HEK293 (cell line): ENCODE measurements around the gene HSPB8.

Experiments
- CTCF ChIA-PET: fragments of 350-600 bp; formaldehyde crosslinking; extraction: SDS; loops from one replicate; lab custom pipeline; 2021; ENCODE audit warnings: antibody characterized with exemption; lab: Yijun Ruan, JAX
- POLR2A ChIA-PET: fragments of 300-600 bp; formaldehyde crosslinking; extraction: SDS; loops from one replicate; lab custom pipeline; 2020; ENCODE audit warnings: antibody characterized with exemption, inconsistent platforms; lab: Yijun Ruan, JAX
- H3K27ac ChIP-seq: fragments of 200-500 bp; sonication (Bioruptor generic); 2 replicates; pipeline ENCODE4 v1.5.1; 2014; ENCODE audit warnings: low read depth, low read length, control low read depth, inconsistent platforms; ENCODE audit errors: extremely low read depth
- H3K36me3 ChIP-seq, 2 experiments: fragments of 200-500 bp in 1 of 2; sonication (Bioruptor generic) in 1 of 2; 1 replicate in 1 of 2; 2 replicates in 1 of 2; pipeline ENCODE4 v1.5.1; 2014 to 2017; ENCODE audit warnings: inconsistent platforms in 2 of 2, low read length in 2 of 2; ENCODE audit not compliant: control insufficient read depth in 2 of 2, insufficient read depth in 1 of 2
- H3K4me1 ChIP-seq: fragments of 200-500 bp; sonication (Bioruptor generic); 2 replicates; pipeline ENCODE4 v1.5.1; 2014; ENCODE audit warnings: mild to moderate bottlenecking, low read length, inconsistent platforms; ENCODE audit not compliant: control insufficient read depth, insufficient read depth
- H3K4me3 ChIP-seq: 2 replicates; pipeline ENCODE4 v1.5.1; 2011; ENCODE audit warnings: low read depth, mild to moderate bottlenecking, control low read depth, low read length, moderate library complexity
- H3K9me3 ChIP-seq: fragments of 200-500 bp; sonication (Bioruptor generic); 2 replicates; pipeline ENCODE4 v1.5.1; 2014; ENCODE audit warnings: low read depth, low read length, inconsistent platforms; ENCODE audit not compliant: control insufficient read depth, insufficient read depth
- HOXA7 ChIP-seq: sonication (generic); formaldehyde crosslinking; IDR thresholded peaks from 2 replicates; pipeline ENCODE4 v1.8.1; 2022; ENCODE audit warnings: missing genetic modification reagents, borderline replicate concordance
- MEIS1 ChIP-seq: sonication (generic); formaldehyde crosslinking; IDR thresholded peaks from 2 replicates; pipeline ENCODE4 v1.8.1; 2022; ENCODE audit warnings: missing genetic modification reagents, mild to moderate bottlenecking, borderline replicate concordance
- MZF1 ChIP-seq: fragments of 450-650 bp; formaldehyde crosslinking; IDR thresholded peaks from 2 replicates; pipeline ENCODE4 v1.5.1; 2017; ENCODE audit warnings: missing biosample characterization, missing genetic modification characterization, borderline replicate concordance
- SCRT1 ChIP-seq: fragments of 450-650 bp; formaldehyde crosslinking; IDR thresholded peaks from 2 replicates; pipeline ENCODE4 v1.5.1; 2016; ENCODE audit warnings: missing biosample characterization, missing genetic modification characterization, borderline replicate concordance
- WT1 ChIP-seq: fragments of 450-650 bp; formaldehyde crosslinking; IDR thresholded peaks from 2 replicates; pipeline ENCODE4 v1.5.1; 2016; ENCODE audit warnings: missing biosample characterization, missing genetic modification characterization
- ZNF302 ChIP-seq: fragments of 450-650 bp; formaldehyde crosslinking; IDR thresholded peaks from 2 replicates; pipeline ENCODE4 v1.5.1; 2016; ENCODE audit warnings: missing biosample characterization, missing genetic modification characterization, low read depth
- ZNF335 ChIP-seq: fragments of 450-650 bp; formaldehyde crosslinking; conservative IDR thresholded peaks from 2 replicates; pipeline ENCODE4 v1.5.1; 2016; ENCODE audit warnings: missing biosample characterization, missing genetic modification characterization
- ZNF585B ChIP-seq: fragments of 450-650 bp; formaldehyde crosslinking; IDR thresholded peaks from 2 replicates; pipeline ENCODE4 v1.5.1; 2016; ENCODE audit warnings: missing biosample characterization, missing genetic modification characterization
- ZNF596 ChIP-seq: fragments of 450-650 bp; IDR thresholded peaks from 2 replicates; pipeline ENCODE4 v1.5.0; 2018; ENCODE audit warnings: missing biosample characterization, mild to moderate bottlenecking, missing genetic modification characterization, moderate library complexity
- ZNF677 ChIP-seq: fragments of 450-650 bp; IDR thresholded peaks from 2 replicates; pipeline ENCODE4 v1.5.0; 2018; ENCODE audit warnings: missing biosample characterization, mild to moderate bottlenecking, missing genetic modification characterization, moderate library complexity
- ZNF777 ChIP-seq: fragments of 450-650 bp; formaldehyde crosslinking; IDR thresholded peaks from 2 replicates; pipeline ENCODE4 v1.5.1; 2017; ENCODE audit warnings: missing biosample characterization, missing genetic modification characterization, borderline replicate concordance
- TF ChIP-seq, protein P1 (sequence below): fragments of 450-650 bp; IDR thresholded peaks from 2 replicates; pipeline ENCODE4 v1.5.1; 2018; ENCODE audit warnings: missing biosample characterization, missing genetic modification characterization
- TF ChIP-seq, protein P2 (sequence below): fragments of 450-650 bp; formaldehyde crosslinking; IDR thresholded peaks from 2 replicates; pipeline ENCODE4 v1.5.1; 2016; ENCODE audit warnings: missing biosample characterization, missing genetic modification characterization
- TF ChIP-seq, protein P3 (sequence below): fragments of 450-650 bp; formaldehyde crosslinking; IDR thresholded peaks from 2 replicates; pipeline ENCODE4 v1.5.1; 2017; ENCODE audit warnings: missing biosample characterization, missing genetic modification characterization
- TF ChIP-seq, protein P4 (sequence below): fragments of 450-650 bp; formaldehyde crosslinking; IDR thresholded peaks from 2 replicates; pipeline ENCODE4 v1.5.1; 2016; ENCODE audit warnings: missing biosample characterization, missing genetic modification characterization
- TF ChIP-seq, protein P5 (sequence below): fragments of 450-650 bp; formaldehyde crosslinking; IDR thresholded peaks from 2 replicates; pipeline ENCODE4 v1.5.1; 2016; ENCODE audit warnings: missing biosample characterization, missing genetic modification characterization
- TF ChIP-seq, protein P6 (sequence below): fragments of 450-650 bp; formaldehyde crosslinking; IDR thresholded peaks from 2 replicates; pipeline ENCODE4; 2016; ENCODE audit warnings: missing biosample characterization, missing genetic modification characterization
- TF ChIP-seq, protein P7 (sequence below): fragments of 450-650 bp; formaldehyde crosslinking; IDR thresholded peaks from 2 replicates; pipeline ENCODE4 v1.5.1; 2017; ENCODE audit warnings: missing biosample characterization, missing genetic modification characterization

Gene HSPB8

DNA sequence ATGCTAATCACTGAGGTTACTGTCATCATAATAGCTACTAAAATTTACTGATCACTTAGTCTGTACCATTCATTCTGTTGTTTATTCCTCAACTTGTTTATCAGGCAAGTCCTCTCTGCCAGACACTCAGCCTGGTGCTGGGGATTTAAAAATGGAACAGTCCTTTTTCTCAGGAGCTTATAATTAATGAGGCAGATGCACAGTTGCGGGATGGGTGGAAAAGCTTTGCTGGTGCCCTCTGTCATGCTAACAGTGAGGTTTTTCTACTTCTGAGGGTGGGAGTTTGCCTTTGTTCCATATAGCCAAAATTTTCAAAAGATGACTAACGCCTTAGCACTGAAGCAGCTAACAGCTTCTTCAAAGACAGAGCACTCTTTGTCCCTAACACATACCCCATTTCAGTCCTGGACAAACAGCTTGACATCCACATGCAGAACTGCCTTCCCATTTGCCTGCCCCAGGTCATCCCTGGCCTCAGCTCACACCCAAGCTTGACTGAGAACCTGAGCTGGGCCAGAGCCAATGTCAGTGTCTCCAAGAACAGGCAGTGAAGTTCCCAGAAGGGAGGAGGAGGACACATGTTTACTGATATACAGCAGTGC lies 30.8 kb upstream of the HSPB8 start:
- no peaks in the 10 kb centered on the region for H3K4me1 ChIP-seq
- CTCF ChIA-PET = no interaction called here
- H3K27ac ChIP-seq = no peak overlapping the region
- H3K4me3 ChIP-seq = no peak overlapping the region
- POLR2A ChIA-PET = no interaction called here
- H3K9me3 ChIP-seq = no peaks in the 10 kb centered on the region
- no peak for TF ChIP-seq ZNF596 (tag by site-specific recombination)
- TF ChIP-seq, protein P1, sequence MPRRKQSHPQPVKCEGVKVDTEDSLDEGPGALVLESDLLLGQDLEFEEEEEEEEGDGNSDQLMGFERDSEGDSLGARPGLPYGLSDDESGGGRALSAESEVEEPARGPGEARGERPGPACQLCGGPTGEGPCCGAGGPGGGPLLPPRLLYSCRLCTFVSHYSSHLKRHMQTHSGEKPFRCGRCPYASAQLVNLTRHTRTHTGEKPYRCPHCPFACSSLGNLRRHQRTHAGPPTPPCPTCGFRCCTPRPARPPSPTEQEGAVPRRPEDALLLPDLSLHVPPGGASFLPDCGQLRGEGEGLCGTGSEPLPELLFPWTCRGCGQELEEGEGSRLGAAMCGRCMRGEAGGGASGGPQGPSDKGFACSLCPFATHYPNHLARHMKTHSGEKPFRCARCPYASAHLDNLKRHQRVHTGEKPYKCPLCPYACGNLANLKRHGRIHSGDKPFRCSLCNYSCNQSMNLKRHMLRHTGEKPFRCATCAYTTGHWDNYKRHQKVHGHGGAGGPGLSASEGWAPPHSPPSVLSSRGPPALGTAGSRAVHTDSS (tag by site-specific recombination) = no peak
- TF ChIP-seq SCRT1 = no peak
- no peaks in the 10 kb centered on the region for H3K36me3 ChIP-seq

DNA sequence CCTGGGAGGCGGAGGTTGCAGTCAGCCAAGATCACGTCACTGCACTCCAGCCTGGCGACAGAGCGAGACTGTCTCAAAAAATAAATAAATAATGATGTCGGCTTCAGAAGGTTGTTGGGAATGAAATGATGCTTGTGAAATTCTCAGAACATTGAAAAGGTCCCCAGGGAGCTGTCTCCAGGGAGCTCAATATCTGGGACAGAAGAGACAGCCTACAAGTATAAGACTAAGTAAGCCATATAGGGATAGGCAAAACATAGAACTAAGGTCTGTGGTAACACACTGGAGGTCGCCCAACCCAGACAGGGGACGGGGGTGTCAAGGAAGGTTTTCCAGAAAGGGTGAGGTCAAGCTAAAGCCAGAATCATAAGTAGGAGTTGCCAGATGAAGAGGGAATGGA lies 29.5 kb upstream of the HSPB8 start:
- Histone ChIP-seq H3K4me1 (no peaks in the 10 kb centered on the region), H3K36me3 (no peaks in the 10 kb centered on the region), H3K4me3 (no peak overlapping the region), H3K27ac (no peak overlapping the region), H3K9me3 (no peaks in the 10 kb centered on the region)
- TF ChIP-seq, protein P2, sequence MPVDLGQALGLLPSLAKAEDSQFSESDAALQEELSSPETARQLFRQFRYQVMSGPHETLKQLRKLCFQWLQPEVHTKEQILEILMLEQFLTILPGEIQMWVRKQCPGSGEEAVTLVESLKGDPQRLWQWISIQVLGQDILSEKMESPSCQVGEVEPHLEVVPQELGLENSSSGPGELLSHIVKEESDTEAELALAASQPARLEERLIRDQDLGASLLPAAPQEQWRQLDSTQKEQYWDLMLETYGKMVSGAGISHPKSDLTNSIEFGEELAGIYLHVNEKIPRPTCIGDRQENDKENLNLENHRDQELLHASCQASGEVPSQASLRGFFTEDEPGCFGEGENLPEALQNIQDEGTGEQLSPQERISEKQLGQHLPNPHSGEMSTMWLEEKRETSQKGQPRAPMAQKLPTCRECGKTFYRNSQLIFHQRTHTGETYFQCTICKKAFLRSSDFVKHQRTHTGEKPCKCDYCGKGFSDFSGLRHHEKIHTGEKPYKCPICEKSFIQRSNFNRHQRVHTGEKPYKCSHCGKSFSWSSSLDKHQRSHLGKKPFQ (tag by site-specific recombination) = no peak
- no peak for TF ChIP-seq WT1
- no peak for TF ChIP-seq ZNF335 (tag by site-specific recombination)
- TF ChIP-seq, protein P3, sequence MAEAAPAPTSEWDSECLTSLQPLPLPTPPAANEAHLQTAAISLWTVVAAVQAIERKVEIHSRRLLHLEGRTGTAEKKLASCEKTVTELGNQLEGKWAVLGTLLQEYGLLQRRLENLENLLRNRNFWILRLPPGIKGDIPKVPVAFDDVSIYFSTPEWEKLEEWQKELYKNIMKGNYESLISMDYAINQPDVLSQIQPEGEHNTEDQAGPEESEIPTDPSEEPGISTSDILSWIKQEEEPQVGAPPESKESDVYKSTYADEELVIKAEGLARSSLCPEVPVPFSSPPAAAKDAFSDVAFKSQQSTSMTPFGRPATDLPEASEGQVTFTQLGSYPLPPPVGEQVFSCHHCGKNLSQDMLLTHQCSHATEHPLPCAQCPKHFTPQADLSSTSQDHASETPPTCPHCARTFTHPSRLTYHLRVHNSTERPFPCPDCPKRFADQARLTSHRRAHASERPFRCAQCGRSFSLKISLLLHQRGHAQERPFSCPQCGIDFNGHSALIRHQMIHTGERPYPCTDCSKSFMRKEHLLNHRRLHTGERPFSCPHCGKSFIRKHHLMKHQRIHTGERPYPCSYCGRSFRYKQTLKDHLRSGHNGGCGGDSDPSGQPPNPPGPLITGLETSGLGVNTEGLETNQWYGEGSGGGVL = no peak
- TF ChIP-seq ZNF302 (tag by site-specific recombination) = no peak
- TF ChIP-seq, protein P4, sequence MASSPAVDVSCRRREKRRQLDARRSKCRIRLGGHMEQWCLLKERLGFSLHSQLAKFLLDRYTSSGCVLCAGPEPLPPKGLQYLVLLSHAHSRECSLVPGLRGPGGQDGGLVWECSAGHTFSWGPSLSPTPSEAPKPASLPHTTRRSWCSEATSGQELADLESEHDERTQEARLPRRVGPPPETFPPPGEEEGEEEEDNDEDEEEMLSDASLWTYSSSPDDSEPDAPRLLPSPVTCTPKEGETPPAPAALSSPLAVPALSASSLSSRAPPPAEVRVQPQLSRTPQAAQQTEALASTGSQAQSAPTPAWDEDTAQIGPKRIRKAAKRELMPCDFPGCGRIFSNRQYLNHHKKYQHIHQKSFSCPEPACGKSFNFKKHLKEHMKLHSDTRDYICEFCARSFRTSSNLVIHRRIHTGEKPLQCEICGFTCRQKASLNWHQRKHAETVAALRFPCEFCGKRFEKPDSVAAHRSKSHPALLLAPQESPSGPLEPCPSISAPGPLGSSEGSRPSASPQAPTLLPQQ (tag by site-specific recombination) = no peak
- TF ChIP-seq ZNF585B (tag by site-specific recombination) = no peak
- no peak for TF ChIP-seq ZNF677
- TF ChIP-seq, protein P5, sequence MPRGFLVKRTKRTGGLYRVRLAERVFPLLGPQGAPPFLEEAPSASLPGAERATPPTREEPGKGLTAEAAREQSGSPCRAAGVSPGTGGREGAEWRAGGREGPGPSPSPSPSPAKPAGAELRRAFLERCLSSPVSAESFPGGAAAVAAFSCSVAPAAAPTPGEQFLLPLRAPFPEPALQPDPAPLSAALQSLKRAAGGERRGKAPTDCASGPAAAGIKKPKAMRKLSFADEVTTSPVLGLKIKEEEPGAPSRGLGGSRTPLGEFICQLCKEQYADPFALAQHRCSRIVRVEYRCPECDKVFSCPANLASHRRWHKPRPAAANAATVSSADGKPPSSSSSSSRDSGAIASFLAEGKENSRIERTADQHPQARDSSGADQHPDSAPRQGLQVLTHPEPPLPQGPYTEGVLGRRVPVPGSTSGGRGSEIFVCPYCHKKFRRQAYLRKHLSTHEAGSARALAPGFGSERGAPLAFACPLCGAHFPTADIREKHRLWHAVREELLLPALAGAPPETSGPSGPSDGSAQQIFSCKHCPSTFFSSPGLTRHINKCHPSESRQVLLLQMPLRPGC (tag by site-specific recombination) = no peak
- TF ChIP-seq, protein P6, sequence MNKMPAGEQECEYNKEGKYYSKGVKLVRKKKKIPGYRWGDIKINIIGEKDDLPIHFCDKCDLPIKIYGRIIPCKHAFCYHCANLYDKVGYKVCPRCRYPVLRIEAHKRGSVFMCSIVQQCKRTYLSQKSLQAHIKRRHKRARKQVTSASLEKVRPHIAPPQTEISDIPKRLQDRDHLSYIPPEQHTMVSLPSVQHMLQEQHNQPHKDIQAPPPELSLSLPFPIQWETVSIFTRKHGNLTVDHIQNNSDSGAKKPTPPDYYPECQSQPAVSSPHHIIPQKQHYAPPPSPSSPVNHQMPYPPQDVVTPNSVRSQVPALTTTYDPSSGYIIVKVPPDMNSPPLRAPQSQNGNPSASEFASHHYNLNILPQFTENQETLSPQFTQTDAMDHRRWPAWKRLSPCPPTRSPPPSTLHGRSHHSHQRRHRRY (tag by site-specific recombination) = no peak
- no peak for TF ChIP-seq HOXA7 (CRISPR knock-in tag)
- no peak for TF ChIP-seq MZF1 (tag by site-specific recombination)
- no peak for TF ChIP-seq ZNF777 (tag by site-specific recombination)
- no peak for TF ChIP-seq MEIS1 (CRISPR knock-in tag)
- TF ChIP-seq, protein P7, sequence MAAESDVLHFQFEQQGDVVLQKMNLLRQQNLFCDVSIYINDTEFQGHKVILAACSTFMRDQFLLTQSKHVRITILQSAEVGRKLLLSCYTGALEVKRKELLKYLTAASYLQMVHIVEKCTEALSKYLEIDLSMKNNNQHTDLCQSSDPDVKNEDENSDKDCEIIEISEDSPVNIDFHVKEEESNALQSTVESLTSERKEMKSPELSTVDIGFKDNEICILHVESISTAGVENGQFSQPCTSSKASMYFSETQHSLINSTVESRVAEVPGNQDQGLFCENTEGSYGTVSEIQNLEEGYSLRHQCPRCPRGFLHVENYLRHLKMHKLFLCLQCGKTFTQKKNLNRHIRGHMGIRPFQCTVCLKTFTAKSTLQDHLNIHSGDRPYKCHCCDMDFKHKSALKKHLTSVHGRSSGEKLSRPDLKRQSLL (tag by site-specific recombination) = no peak
- POLR2A ChIA-PET = no interaction called here
- CTCF ChIA-PET = no interaction called here
